NCI-H446 treated with DMSO at 0.1 percent for 48 hours (cell line): ENCODE results near the gene ARID3A.
"Not testable (repeated sequence)": the region's sequence is repeated elsewhere in the genome, so short reads cannot be mapped to it uniquely, and the experiment has no call there.

Experiments
- DNase-seq: peaks from one replicate; lab custom pipeline; 2025; lab: John Stamatoyannopoulos, UW

Gene ARID3A

GRCh38 chr19:891421-892200 lies 34.2 kb upstream of the ARID3A start:
- not testable (repeated sequence) for DNase-seq

- DNase-seq, result no peak
Measured at GRCh38 chr19:892243-892893, 33.5 kb upstream of the ARID3A start.

- peak; percentile 92 for DNase-seq
Measured at GRCh38 chr19:892894-893689, 32.7 kb upstream of the ARID3A start, which contains the start of the genes MED16 and RNU6-9. MED16 (minus strand) TSS chr19:893187; CDS start chr19:891131, 2,056 bp downstream. RNU6-9 (plus strand) TSS chr19:893484.

GRCh38 chr19:896434-896833 lies 29.4 kb upstream of the ARID3A start:
- no peak for DNase-seq

GRCh38 chr19:896999-897398 lies 28.8 kb upstream of the ARID3A start:
- no peak for DNase-seq

GRCh38 chr19:897442-898039 lies 28.3 kb upstream of the ARID3A start:
- DNase-seq, result no peak

DNA sequence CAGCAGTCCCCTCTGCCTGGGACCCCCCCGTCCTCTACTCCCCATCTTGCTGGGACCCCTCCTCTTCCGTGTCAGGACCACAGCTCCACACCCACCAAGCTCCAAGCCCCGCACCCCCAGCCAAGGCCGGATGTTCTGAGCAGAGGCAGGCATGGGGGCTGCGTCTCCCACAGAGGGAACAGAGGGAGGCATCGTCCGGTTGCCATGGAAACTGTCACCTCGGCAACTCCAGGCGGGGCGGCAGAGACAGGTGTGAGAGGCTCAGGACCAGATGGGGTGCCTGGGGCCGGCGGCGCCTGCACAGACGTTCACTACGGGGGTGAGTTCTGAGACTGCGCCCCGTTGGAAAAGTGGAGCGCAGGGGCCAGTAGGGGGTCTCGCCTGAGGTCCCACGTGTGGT lies 27.2 kb upstream of the ARID3A start:
- no peak for DNase-seq

DNA sequence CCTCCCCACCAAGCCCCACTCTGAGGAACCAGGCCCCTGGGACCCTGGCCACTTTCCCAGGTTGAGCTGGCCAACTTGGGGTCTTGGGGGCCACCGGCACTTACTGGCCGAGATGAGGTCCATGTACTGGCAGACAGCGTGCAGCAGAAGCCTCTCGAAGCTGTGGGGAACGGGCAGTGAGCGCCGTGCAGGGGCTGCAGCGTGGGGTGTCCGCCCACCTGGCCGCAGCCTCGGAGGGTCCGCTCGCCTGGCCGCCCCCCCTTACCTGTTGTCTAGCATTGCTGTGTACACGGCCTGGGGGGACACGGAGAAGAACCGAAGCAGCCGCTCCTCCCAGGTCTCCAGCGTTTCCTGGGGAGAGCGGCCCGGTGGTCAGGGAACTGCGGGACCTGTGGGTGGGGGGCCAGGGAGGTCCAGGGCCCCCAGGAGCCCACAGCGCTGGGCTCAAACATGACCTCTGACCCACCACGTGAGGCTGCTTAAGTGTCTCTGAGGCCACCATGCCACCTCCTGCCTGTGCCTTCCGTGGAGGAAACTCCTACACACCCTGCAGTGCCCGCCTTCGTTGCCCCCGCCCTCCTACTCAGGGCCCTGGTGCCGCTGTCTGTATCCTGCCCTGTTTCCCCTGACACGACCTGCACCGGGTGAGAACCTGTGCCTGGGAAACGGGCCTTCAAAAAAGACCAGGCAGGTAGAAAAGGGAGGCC lies 26.3 kb upstream of the ARID3A start:
- no peak for DNase-seq

- DNase-seq, result no peak
Measured at GRCh38 chr19:900043-900301, 25.9 kb upstream of the ARID3A start.

GRCh38 chr19:900302-901111 lies 25.3 kb upstream of the ARID3A start:
- DNase-seq, result no peak

DNA sequence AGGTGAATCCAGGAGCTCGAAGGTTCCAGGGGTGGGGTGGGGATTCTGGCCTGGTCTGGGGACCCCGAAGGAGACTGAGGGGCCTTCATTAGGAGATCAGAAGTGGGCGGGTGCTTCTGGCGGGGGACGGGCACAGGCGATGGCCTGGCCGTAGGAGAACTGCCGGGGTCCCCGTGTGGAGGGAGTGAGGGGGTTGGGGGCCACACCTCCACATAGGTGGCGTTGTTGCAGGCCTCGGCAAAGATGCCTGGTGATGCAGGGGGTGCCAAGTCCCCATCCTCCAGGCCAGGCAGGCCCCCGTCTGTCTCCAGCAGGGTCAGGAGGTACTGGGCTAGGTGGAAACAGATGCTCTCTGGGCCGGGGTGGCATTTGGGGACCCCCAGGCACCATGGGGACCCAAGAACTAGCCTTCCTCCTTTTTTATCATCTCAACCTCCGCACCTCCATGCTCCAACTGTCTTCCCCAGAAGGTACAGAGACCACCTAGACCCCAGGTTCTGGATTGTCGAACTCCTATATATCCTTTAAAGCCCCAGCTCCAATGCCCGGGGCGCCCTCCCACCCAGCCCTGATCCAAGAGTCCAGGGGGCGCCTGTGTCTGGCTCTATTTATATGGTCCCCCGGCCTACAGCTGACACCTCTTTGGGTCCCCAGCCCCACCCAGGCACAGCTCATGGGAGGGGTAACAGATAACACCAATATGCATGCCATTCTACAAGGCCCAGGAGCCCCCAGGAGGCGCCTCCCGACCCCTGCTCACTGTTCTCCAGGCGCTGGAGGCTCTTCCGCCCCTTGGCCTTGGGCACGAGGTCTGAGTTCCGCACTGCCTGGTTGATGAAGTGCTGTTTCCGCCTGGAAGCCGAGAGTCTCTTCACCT lies 24.4 kb upstream of the ARID3A start:
- DNase-seq, result no peak

GRCh38 chr19:902093-902370 lies 23.8 kb upstream of the ARID3A start:
- DNase-seq, result no peak

- DNase-seq, result no peak
Measured at GRCh38 chr19:902446-903226, 23.2 kb upstream of the ARID3A start.

DNA sequence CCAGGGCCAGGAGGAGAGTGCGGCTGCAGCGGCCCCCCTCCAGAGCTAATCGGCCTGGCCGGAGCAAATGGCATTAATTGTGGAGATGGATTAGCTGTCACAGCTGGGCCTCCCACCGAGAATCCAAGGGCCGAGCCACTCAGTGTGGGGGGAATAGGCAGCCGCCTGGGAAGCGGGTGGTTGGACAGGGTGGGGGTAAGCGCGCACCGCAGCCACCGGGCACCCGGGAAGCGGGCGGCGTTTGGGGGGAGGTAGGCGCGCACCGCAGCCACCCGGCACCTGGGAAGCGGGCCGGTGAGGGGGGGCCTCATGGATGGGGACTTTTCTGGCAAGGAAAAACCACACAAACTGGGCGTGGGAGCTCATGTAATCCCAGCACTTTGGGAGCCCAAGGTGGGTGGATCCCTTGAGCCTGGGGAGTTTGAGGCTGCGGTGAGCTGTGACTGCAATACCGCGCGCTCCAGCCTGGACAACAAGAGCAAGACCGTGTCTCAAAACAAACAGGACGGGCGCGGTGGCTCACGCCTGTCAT lies 22.5 kb upstream of the ARID3A start:
- DNase-seq, result no peak

- no peak for DNase-seq
Measured at GRCh38 chr19:904545-904944, 21.3 kb upstream of the ARID3A start.

DNA sequence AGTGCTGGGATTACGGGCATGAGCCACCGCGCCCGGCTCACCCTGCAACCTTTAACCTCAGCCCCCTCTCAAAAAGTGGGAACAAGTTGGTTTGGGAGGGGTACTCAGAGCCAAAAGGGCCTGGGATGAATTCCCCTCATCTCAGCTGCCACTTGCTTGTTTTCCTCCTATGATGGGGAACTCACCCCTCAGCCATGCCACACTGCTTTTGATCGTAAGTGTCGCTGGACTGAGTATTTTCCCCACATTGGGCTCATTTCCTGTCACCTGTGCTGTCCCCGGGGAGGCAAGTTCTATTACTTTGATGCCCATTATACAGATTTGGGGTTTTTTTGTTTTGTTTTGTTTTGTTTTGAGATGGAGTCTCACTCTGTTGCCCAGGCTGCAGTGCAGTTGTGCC lies 19.4 kb upstream of the ARID3A start:
- no peak for DNase-seq

- no peak for DNase-seq
Measured at GRCh38 chr19:907183-907853, 18.5 kb upstream of the ARID3A start.

DNA sequence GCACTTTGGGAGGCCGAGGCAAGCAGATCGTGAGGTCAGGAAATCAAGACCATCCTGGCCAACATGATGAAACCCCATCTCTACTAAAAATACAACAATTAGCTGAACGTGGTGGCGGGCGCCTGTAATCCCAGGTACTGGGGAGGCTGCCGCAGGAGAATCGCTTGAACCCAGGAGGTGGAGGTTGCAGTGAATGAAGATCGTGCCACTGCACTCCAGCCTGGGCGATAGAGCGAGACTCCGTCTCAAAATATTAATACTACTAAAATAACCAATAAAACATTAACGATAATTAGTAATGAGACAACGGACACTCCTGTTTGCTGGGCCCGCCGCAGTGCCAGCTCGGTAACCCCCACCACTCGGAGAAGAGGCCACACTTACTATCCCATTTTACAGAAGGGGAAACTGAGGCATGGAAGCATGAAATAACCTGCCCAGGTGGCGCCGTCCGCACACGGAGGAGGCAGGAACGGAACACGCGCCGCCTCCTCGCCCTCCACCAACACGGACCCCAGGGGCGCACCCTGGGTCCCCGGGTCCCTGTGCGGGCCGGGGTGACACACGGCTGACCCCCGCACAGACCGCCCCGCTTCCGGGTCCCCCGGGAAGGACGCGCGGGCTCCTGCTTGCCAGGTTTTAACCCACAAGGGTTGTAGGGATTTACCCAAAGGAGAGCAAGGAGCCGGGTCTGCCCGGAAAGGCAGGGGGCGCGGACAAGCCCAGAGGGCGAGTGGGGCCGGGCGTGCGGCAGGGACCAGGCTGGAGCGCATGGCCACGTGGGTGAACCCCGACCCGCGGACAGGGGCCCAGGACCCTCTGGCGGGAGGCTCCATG lies 14.4 kb upstream of the ARID3A start:
- DNase-seq, result no peak
